ENCODE data around the gene FHAD1.

FHAD1 gene

GRCh38 chr1:15337656-15338402, 90.8 kb downstream of the FHAD1 start:
- no peaks in the 10 kb centered on the region for H3K4me1 ChIP-seq
- no peak overlapping the region for H3K27ac ChIP-seq
- H2AFZ ChIP-seq = no peak overlapping the region
- H3K9ac ChIP-seq = no peak overlapping the region
- H3K4me3 ChIP-seq (ENCODE audit: low read depth, low read length) = no peak overlapping the region
- no peaks in the 10 kb centered on the region for H3K9me3 ChIP-seq (ENCODE audit: control insufficient read depth, low read length)
- H3K4me2 ChIP-seq (ENCODE audit: low read length) = no peak overlapping the region
- no peaks in the 10 kb centered on the region for H3K27me3 ChIP-seq (ENCODE audit: control insufficient read depth, insufficient read depth, low read length)
- no peaks in the 10 kb centered on the region for H3K36me3 ChIP-seq (ENCODE audit: control insufficient read depth, insufficient read depth, low read length)
- no peaks in the 10 kb centered on the region for H3K79me2 ChIP-seq
- TF ChIP-seq CTCF (IDR thresholded peaks at IDR 0.05) = no peak

GRCh38 chr1:15339570-15339969, 92.5 kb downstream of the FHAD1 start:
- Histone ChIP-seq H3K27me3 (ENCODE audit: control insufficient read depth, insufficient read depth, low read length) (no peaks in the 10 kb centered on the region), H3K4me3 (ENCODE audit: low read depth, low read length) (no peak overlapping the region), H3K4me1 (no peaks in the 10 kb centered on the region), H3K4me2 (ENCODE audit: low read length) (no peak overlapping the region), H3K9me3 (ENCODE audit: control insufficient read depth, low read length) (no peaks in the 10 kb centered on the region), H3K9ac (no peak overlapping the region), H2AFZ (no peak overlapping the region), H3K27ac (no peak overlapping the region), H3K36me3 (ENCODE audit: control insufficient read depth, insufficient read depth, low read length) (no peaks in the 10 kb centered on the region), H3K79me2 (no peaks in the 10 kb centered on the region)
- TF ChIP-seq CTCF (IDR thresholded peaks at IDR 0.05) = no peak

GRCh38 chr1:15341228-15341627, 94.2 kb downstream of the FHAD1 start:
- H3K4me3 ChIP-seq (ENCODE audit: low read depth, low read length) = no peak overlapping the region
- no peaks in the 10 kb centered on the region for H3K9me3 ChIP-seq (ENCODE audit: control insufficient read depth, low read length)
- H3K27ac ChIP-seq = no peak overlapping the region
- H2AFZ ChIP-seq = no peak overlapping the region
- H3K4me2 ChIP-seq (ENCODE audit: low read length) = no peak overlapping the region
- H3K79me2 ChIP-seq = no peaks in the 10 kb centered on the region
- H3K4me1 ChIP-seq = no peaks in the 10 kb centered on the region
- H3K9ac ChIP-seq = no peak overlapping the region
- H3K36me3 ChIP-seq (ENCODE audit: control insufficient read depth, insufficient read depth, low read length) = no peaks in the 10 kb centered on the region
- no peak for TF ChIP-seq CTCF (IDR thresholded peaks at IDR 0.05)
- H3K27me3 ChIP-seq (ENCODE audit: control insufficient read depth, insufficient read depth, low read length) = no peaks in the 10 kb centered on the region

- no peak overlapping the region for H3K27ac ChIP-seq
- no peaks in the 10 kb centered on the region for H3K4me1 ChIP-seq
- H3K9me3 ChIP-seq (ENCODE audit: control insufficient read depth, low read length) = no peaks in the 10 kb centered on the region
Measured at GRCh38 chr1:15341634-15342407, 94.8 kb downstream of the FHAD1 start.

More at GRCh38 chr1:15341634-15342407, 94.8 kb downstream of the FHAD1 start:
- H3K36me3 ChIP-seq (ENCODE audit: control insufficient read depth, insufficient read depth, low read length) = no peaks in the 10 kb centered on the region
- no peak overlapping the region for H3K4me3 ChIP-seq (ENCODE audit: low read depth, low read length)
- no peak overlapping the region for H3K9ac ChIP-seq
- H3K4me2 ChIP-seq (ENCODE audit: low read length) = no peak overlapping the region
- H3K27me3 ChIP-seq (ENCODE audit: control insufficient read depth, insufficient read depth, low read length) = no peaks in the 10 kb centered on the region
- H2AFZ ChIP-seq = no peak overlapping the region
- H3K79me2 ChIP-seq = no peaks in the 10 kb centered on the region
- TF ChIP-seq CTCF (IDR thresholded peaks at IDR 0.05) = no peak

All from parathyroid adenoma (tissue), 2 donors.